Loucy (cell line): ENCODE measurements around the gene MOB3B.

ENCODE experiments used
- EZH2phosphoT487 ChIP-seq: fragments of 200-600 bp; IDR thresholded peaks from 2 replicates; pipeline ENCODE4 v1.6.1; 2018; ENCODE audit warnings: antibody characterized with exemption, mild to moderate bottlenecking, moderate library complexity, borderline replicate concordance
- TF ChIP-seq, protein P1 (sequence below): fragments of 200-600 bp; sonication (generic); conservative IDR thresholded peaks from 2 replicates; pipeline ENCODE4 v1.5.1; 2014; ENCODE audit warnings: mild to moderate bottlenecking, antibody characterized with exemption, low read length

DNA sequence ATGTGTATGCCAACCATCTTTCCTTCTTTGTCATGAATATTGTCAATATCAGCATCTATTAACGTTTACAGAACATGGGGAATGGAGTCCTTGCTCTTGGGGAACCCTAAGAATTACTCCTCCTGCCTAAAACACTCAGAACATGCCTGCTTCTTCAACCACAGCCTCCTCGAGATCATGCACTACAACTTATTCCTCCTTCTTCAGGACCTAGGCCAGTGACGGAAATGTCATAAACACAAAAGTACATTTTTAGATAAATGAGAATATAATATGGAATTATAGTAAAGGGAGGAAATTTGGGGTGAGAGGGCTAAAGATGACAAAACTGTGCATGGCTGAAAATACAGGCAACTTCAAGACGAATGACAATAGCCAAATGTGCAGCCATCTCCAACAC, 8.6 kb downstream of the MOB3B start:
- TF ChIP-seq, protein P1, sequence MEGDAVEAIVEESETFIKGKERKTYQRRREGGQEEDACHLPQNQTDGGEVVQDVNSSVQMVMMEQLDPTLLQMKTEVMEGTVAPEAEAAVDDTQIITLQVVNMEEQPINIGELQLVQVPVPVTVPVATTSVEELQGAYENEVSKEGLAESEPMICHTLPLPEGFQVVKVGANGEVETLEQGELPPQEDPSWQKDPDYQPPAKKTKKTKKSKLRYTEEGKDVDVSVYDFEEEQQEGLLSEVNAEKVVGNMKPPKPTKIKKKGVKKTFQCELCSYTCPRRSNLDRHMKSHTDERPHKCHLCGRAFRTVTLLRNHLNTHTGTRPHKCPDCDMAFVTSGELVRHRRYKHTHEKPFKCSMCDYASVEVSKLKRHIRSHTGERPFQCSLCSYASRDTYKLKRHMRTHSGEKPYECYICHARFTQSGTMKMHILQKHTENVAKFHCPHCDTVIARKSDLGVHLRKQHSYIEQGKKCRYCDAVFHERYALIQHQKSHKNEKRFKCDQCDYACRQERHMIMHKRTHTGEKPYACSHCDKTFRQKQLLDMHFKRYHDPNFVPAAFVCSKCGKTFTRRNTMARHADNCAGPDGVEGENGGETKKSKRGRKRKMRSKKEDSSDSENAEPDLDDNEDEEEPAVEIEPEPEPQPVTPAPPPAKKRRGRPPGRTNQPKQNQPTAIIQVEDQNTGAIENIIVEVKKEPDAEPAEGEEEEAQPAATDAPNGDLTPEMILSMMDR, result no peak
- TF ChIP-seq EZH2phosphoT487, result no peak
